SH-SY5Y (cell line): ENCODE results near the gene OSGIN1.

ENCODE experiments used
- GATA2 ChIP-seq: IDR thresholded peaks from 2 replicates; pipeline ENCODE4 v1.6.1; 2011; ENCODE audit warnings: mild to moderate bottlenecking, low read depth, low read length
- GATA3 ChIP-seq: IDR thresholded peaks from 2 replicates; pipeline ENCODE4 v1.6.1; 2011; ENCODE audit warnings: low read depth, mild to moderate bottlenecking, low read length, moderate library complexity

GRCh38 chr16:83937922-83938885 lies 14.8 kb upstream of the OSGIN1 start:
- no peak for TF ChIP-seq GATA3
- no peak for TF ChIP-seq GATA2
